GM18507 (cell line): ENCODE results near the gene ESRRA.
A peak's percentile ranks its signal among the peaks of the same experiment; 100 is the strongest.

Source experiments
- DNase-seq: peaks from one replicate; pipeline ENCODE4 v3.0.0; 2011; ENCODE audit warnings: low read depth; ENCODE audit not compliant: insufficient read length; ENCODE audit errors: extremely low spot score
- FAIRE-seq: peaks from 2 replicates; lab custom pipeline; 2011; peaks lifted over from hg19 to GRCh38; lab: Jason Lieb, UNC

Gene ESRRA

DNA sequence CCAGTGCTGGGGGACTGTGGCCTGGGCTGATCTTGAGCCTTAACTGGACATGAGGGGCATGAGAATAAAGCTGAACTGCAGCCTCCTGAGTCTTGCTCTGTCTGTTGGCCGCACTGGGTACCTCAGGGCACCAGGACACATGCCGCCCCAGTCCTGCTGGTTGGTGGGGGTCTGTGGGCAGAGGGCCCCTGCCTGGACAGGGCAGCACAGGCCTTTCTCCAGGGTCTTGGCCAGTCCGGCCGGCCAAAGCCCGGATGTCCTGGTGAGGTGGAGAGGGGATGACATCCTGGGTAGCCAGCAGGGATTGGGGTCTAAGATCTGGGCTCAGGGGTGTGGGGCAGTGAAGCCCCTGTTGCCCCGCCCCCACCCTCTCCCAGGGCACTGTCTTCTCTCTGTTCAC lies 52.1 kb downstream of the ESRRA start:
- DNase-seq (no peak), FAIRE-seq (no peak)

DNA sequence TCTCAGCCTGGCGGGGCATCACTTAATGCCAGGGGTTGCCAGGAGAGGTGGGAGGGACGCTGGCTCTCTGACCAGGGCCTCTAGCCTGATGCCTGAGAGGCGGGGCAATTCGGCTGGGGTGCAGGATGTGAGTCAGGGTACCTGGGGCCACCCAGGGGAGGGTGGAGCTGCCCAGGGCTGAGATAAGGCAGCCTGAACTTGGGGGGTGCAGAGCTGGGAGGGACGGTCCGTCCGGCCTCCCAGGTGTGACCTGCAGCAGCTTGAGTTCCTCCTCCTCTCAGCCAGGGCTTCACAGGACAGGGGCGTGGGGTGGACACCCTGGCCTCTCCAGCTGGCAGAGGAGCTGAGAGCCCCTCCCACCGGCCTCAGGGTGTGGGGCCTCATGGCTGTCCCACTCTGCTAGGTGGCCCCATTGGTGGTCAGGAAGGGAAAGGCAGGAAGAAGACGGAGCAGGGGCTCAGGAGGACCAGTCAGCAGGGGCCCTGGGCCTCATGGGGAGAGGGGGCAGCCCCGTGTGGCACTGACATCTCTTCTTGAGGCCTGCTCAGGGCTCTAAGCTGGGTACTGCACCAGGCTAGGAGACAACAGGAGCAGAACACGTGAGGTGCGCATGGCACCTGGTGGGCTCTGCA lies 52.7 kb downstream of the ESRRA start:
- DNase-seq, result no peak
- FAIRE-seq, result no peak

DNA sequence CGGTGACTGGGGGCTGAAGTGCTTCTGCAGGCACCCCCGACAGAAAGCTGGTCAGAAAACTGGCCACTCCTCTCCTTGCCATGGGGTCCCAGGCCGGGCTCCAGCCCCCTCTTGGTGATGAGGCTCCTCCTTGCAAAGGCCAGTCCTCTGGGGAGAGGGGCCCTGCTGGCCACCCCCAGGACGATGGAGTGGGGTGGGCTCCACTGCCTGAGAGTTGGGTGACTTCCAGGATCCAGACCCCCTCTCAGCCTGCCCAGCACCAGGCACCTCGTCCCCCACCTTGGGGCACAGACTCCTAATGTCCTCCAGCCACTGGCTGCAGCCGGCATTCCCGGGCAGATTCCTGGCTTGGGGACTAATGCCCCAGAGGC lies 53.2 kb downstream of the ESRRA start:
- DNase-seq (no peak), FAIRE-seq (no peak)

DNA sequence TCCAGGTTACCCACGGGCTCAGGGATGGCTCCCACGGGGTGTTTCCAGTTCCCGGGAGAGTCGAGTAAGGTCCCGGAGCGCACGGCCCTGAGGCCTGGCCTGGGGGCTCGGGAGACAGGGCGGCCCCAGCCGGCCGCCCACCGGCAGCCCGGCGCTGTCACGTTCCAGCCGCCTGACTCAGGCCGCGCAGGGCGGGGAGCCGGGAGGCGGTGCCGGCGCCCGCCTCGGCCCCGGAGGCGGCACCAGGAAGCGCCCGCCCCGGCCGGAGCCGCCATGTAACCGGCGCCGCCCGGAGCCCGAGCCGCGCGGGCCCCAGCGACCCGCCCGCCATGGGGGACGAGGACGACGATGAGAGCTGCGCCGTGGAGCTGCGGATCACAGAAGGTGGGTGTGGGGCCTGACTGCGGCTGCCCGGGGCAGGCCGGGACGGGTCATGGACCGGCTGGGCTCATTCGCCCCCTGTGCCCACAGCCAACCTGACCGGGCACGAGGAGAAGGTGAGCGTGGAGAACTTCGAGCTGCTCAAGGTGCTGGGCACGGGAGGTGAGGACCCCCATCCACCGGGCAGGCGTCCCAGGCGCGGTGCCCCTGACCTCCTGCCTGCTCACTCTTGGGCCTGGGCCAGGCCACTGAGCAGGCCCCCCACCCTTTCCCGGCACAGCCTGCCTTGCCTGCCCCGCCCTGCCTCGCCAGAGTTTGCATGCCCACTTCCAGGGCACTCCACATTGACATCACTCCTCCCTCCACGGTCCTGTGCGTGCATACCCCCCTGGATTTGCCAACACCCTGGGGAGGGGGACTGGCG lies 53.8 kb downstream of the ESRRA start, which contains the start of gene RPS6KA4:
Gene RPS6KA4 (plus strand): TSS at position 256 of the 805 bp plus-strand sequence. CDS start 74 bp downstream, at position 330.
- FAIRE-seq, result no peak
- DNase-seq, result peak; percentile 83

DNA sequence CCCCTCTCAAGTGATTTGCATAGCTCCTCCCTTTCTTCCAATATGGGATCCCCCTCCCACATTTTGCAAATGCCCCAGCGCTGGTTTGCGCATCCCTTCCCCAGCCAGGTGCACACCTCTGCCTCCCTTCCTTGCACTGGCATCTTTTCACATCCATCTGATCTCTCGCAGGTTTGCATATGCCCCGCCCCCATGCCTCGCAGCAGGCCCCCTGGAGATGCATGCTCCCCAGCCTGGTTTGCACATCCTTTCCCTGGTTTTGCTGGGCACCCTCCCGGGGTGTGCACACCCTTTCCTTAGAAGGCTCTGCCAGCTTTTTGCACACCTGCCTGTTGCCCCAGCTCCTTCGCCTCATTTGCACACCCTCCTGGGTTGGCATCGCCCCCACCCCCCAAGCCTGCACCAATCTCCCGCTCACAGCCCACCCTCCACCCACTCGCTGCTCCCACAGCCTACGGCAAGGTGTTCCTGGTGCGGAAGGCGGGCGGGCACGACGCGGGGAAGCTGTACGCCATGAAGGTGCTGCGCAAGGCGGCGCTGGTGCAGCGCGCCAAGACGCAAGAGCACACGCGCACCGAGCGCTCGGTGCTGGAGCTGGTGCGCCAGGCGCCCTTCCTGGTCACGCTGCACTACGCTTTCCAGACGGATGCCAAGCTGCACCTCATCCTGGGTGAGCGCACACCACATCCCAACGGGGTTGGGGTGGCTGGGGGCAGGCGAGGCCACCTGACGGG lies 54.6 kb downstream of the ESRRA start:
- DNase-seq, result no peak
- FAIRE-seq, result no peak

DNA sequence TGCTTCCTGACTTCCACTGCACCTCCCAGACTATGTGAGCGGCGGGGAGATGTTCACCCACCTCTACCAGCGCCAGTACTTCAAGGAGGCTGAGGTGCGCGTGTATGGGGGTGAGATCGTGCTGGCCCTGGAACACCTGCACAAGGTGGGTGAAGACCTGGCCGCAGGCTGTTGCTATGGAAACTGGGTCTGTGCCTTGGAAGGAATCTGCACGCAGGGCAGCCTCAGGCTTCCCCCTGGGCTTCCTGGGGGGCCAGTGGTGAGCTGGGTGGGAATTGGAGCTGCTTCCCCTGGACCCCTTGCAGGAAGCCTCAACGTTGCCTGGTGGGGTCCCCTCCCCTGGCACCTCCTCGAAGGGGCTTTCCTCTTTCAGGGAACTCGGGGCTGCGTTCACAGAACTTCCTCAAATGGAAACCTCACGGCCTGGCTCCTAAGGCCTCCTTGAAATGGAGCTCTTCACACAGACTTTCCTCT lies 55.2 kb downstream of the ESRRA start:
- FAIRE-seq (no peak), DNase-seq (no peak)

DNA sequence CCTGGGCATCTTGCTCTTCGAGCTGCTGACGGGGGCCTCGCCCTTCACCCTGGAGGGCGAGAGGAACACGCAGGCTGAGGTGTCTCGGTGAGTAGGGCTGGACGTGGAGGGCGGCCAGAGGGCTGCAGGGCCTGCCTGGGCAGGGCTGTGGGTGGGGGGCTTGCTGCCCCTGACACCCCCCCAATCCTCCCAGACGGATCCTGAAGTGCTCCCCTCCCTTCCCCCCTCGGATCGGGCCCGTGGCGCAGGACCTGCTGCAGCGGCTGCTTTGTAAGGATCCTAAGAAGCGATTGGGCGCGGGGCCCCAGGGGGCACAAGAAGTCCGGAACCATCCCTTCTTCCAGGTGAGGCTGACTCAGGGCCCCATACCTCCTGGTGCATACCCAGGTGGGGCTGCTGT lies 56.3 kb downstream of the ESRRA start:
- DNase-seq (no peak), FAIRE-seq (no peak)

DNA sequence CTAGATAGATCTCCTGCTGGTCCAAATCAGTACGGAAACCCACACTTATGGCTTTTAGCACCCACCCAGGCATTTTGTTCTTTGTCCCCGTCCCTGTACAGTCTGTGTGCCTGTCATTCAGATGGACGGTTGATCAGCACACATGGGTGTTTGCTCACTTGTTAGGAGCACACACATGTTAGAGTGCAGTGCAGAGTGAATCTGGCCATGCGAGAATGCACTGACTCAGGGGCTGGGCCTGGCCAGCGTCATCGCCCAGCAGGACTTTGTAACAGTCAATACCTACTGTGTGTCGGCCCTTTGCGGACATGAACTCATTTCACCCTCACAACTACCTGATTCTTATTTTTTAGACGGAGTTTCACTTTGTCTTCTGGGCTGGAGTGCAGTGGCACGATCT lies 57.0 kb downstream of the ESRRA start:
- no peak for FAIRE-seq
- no peak for DNase-seq

DNA sequence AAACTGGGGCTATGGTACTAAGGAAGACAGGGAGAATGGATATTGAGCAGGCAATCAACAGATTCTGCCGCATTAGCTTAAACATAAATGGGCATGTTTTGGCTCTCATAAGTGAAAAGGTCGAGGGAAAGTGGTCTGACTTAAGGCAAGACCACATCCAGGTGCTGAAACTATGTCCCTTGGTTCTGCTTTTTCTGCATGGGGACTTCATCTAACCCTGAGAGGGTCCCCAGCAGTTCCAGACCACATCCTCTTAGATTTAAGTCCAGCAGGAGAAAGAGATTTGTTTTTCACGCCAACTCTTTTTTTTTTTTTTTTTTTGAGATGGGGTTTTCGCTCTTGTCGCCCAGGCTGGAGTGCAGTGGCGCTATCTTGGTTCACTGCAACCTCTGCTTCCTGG lies 59.1 kb downstream of the ESRRA start:
- FAIRE-seq, result no peak
- no peak for DNase-seq

DNA sequence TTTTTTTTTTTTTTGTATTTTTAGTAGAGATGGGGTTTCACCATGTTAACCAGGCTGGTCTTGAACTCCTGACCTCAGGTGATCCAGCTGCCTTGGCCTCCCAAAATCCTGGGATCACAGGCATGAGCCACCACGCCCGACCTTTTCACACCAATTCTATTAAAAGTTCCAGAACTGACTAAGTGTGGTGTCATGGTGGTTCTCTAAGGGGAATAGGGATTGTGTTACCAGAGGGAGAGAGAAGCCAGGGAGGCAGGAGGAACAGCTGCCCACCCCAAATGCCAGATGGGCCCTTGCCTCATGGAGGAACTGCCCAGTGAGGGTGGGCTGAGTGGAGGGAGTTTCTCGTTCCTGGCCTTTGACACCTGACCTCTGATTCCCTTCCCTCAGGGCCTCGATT lies 59.6 kb downstream of the ESRRA start:
- no peak for FAIRE-seq
- DNase-seq, result no peak
